ENCODE results near the gene KIF1A.

Gene KIF1A

DNA sequence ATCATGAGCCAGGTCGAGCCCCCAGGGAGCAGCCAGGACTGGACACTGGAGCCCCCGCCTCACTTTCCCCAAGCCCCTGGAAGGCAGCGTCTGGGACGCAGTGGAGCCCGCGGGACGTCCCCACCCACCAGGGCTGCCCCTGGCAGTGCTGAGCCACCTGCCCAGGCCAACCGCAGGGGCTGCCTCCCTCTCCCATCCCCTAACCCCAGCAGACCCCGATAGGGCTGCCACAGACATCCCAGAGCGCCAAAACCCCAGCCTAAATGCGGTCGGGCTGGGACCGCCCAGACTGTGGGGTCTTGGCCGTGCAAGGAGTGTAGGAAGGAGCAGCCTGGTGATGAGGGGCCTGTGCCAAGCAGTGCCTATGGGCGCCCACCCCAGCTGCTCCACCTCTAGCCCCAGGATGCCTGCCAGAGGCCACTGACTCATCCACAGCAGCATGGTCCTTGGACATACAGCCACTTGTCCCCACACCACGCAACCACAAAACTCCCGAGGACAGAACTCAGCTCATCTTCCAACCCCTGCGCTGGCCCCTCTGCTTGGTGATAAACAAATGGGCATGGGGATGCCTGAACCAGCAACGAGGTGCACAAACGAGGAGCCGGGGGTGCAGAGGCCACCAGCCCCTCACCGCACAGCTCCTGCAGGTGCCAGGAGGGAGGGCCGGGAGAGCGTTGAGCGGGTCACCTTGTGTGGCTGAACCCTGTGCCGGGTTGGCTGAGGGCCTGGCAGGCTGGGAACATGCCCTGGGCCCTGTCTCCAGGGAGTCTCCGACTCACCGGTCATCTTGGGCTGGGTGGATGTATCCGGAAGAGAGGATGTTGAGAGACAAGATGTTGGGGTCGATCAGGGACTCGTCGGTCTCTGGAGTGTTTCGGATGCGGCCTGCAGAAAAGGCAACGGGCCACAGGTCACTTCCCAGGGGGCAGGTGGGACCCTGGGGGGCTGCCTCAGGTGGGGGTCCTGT, 83.5 kb downstream of the KIF1A start:
- H3K4me3 ChIP-seq (ENCODE audit: low read depth, low read length): no peak overlapping the region
- DNase-seq (ENCODE audit: low read depth): no peak
- TF ChIP-seq, protein P1, sequence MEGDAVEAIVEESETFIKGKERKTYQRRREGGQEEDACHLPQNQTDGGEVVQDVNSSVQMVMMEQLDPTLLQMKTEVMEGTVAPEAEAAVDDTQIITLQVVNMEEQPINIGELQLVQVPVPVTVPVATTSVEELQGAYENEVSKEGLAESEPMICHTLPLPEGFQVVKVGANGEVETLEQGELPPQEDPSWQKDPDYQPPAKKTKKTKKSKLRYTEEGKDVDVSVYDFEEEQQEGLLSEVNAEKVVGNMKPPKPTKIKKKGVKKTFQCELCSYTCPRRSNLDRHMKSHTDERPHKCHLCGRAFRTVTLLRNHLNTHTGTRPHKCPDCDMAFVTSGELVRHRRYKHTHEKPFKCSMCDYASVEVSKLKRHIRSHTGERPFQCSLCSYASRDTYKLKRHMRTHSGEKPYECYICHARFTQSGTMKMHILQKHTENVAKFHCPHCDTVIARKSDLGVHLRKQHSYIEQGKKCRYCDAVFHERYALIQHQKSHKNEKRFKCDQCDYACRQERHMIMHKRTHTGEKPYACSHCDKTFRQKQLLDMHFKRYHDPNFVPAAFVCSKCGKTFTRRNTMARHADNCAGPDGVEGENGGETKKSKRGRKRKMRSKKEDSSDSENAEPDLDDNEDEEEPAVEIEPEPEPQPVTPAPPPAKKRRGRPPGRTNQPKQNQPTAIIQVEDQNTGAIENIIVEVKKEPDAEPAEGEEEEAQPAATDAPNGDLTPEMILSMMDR (IDR thresholded peaks at IDR 0.05; ENCODE audit: insufficient read depth, low read depth, low read length, missing control alignments): no peak

DNA sequence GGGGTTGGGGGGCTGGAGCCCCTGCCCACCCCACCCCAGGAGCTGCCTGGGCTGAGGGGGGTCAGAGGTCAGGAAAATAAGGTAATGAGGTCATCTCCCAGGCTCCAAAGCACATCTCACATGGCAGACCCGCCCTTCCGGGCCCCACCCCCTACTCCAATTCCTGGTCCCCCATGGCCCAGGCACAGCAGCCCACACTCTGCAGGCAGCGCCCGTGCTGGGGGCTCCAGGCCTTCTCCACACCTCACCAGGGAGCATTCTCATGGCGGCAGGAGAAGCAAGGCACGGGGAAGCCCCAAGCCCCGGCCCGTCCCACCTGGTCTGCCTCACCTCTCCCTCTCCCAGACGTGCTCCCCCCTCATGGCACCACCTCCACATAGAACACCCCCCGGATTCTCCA, 84.5 kb downstream of the KIF1A start:
- no peak for DNase-seq (ENCODE audit: low read depth)
- no peak overlapping the region for H3K4me3 ChIP-seq (ENCODE audit: low read depth, low read length)
- TF ChIP-seq, protein P1 (IDR thresholded peaks at IDR 0.05; ENCODE audit: insufficient read depth, low read depth, low read length, missing control alignments): no peak

DNA sequence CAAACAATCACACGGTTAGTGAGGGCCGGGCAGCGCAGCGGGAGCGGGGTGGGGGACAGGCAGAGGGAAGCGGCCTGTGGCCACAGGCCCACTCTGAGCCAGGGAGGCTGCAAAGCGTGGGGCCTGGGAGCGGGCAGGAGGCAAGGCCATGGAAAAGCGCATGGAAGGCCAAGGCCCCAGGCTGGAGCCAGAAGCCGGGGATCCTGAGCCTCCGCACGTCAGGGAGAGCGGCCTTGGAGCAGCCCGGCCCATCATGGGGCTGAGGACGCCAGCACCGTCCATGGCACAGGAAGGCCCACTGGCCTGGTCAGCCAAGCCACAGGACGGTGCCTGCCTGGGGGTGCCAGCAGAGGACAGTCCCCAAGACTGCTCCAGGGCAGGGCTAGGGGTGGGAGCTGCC, 85.3 kb downstream of the KIF1A start:
- TF ChIP-seq, protein P1 (IDR thresholded peaks at IDR 0.05; ENCODE audit: insufficient read depth, low read depth, low read length, missing control alignments): no peak
- DNase-seq (ENCODE audit: low read depth): no peak
- no peak overlapping the region for H3K4me3 ChIP-seq (ENCODE audit: low read depth, low read length)

DNA sequence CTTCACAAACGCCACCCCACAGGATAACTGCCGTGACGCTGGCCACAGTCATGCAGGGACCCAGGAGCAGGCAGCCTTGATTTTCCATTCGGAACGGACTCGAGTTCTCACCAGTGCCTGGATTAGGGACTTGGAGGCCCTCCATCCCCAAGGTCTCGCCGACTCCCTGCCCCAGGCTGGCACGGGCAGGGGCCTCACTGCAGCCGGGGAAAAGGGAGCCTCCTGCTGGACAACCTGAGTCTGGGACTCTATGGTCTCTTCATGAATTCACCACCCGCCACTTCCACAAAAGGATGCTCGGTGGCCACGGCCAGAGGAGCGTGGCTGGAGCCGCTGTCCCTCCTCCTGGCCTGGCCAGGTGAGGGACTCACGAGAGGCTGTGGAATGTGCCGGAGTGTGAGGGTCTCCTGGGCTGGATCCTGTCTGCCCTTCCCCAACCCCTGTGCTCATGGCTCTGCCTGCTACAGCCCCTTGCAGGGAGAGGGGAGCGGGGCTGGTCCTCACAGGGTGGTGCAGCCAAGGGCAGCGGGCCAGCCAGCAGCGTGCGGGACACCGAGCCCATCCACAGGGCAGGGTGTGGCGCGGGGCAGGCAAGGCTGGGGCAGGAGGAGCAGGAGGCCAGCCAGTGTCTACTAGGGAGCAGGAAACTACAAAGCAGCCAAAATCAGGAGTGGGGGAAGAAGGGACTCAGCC, 86.1 kb downstream of the KIF1A start:
- no peak overlapping the region for H3K4me3 ChIP-seq (ENCODE audit: low read depth, low read length)
- peak; percentile 26 for DNase-seq (ENCODE audit: low read depth)
- TF ChIP-seq, protein P1 (IDR thresholded peaks at IDR 0.05; ENCODE audit: insufficient read depth, low read depth, low read length, missing control alignments): peak; percentile 15

DNA sequence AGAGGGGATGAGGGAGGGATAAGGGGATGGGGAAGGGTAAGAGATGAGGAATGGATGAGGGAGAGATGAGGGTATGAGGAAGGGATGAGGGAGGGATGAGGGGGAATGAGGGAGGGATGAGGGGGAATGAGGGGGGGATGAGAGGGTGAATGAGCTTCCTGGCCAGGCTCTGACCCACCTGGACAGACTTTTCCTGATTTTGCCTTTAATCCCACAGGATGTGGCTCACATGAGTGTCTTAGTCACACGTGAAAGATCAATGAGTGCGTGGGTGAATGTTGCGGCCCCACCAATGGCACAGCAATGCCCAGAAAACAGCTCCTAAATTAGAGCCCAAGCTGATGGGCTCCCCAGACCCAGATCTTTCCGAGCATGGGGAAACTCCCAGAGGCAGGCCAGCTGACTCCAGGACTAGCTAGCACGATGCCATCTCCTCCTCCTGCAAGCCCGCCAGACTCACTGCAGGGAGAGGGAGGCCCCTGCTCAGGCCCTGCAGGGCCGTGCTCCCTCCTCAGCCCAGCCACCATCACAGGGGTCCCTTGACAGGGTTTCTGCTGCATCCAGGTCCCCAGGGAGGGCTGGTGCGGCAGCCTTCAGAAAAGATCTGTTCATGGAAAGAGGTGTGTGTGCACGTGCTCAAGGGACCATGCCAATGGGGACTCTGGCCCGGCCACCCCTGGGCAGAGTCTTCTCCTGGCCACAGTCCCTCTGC, 87.0 kb downstream of the KIF1A start:
- no peak overlapping the region for H3K4me3 ChIP-seq (ENCODE audit: low read depth, low read length)
- TF ChIP-seq, protein P1 (IDR thresholded peaks at IDR 0.05; ENCODE audit: insufficient read depth, low read depth, low read length, missing control alignments): no peak
- DNase-seq (ENCODE audit: low read depth): no peak

DNA sequence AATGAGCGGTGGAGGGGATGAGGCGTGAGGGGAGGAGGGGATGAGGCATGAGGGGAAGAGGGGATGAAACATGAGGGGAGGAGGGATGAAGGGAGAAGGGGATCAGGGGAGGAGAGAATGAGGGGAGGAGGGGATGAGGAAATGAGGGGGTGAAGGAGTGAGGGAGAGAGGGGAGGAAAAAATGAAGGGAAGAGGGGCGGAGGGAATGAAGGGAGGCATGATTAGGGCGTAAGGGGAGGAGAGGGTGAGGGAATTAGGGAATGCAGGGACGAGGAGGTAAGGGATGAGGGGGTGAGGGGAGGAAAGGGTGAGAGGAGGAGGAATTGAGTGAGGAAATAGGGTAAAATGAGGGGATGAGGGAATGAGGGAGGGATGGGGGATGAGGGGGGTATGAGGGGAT, 87.8 kb downstream of the KIF1A start:
- H3K4me3 ChIP-seq (ENCODE audit: low read depth, low read length): no peak overlapping the region
- TF ChIP-seq, protein P1 (IDR thresholded peaks at IDR 0.05; ENCODE audit: insufficient read depth, low read depth, low read length, missing control alignments): no peak
- no peak for DNase-seq (ENCODE audit: low read depth)
